ENCODE results near the gene PTK6.

- no peak for TF ChIP-seq CTCF (conservative IDR thresholded peaks at IDR 0.05 in 1 of 2, IDR thresholded peaks at IDR 0.05 in 1 of 2; ENCODE audit: low read depth in 1 of 2, low read length in 2 of 2)
- TF ChIP-seq EZH2 (IDR thresholded peaks at IDR 0.05; ENCODE audit: low read length, missing control alignments) = no peak
Measured at GRCh38 chr20:63547725-63548480, 10.7 kb upstream of the PTK6 start, which contains the start of gene SRMS.

Data from fibroblast of lung (primary cell).